22Rv1 (cell line): ENCODE data around the gene MAB21L1.

Experiments
- CTCF ChIP-seq: fragments of 450-650 bp; IDR thresholded peaks from 2 replicates; pipeline ENCODE4 v1.5.1; 2017; ENCODE audit warnings: mild to moderate bottlenecking
- ZFX ChIP-seq: fragments of 450-650 bp; IDR thresholded peaks from 2 replicates; pipeline ENCODE4 v1.6.1; 2017; ENCODE audit warnings: antibody characterized with exemption, borderline replicate concordance

- no peak for TF ChIP-seq CTCF
- TF ChIP-seq ZFX, result no peak
Measured at GRCh38 chr13:35448465-35448864, 28.0 kb downstream of the MAB21L1 start.
